Fibroblast of lung (primary cell): Measurements from ENCODE around the gene ARAP2. TPM values are rescaled to one million over a fixed set of nuclear protein-coding genes. Genes with fewer than 3 reads are reported as not detected.
A peak's percentile ranks its signal among the peaks of the same experiment; 100 is the strongest.

Experiments
- DNase-seq, 2 donors: peaks; one replicate each; pipeline versions ENCODE4 v3.0.0 to v3.0.0-alpha.2; 2010; ENCODE audit warnings: low read depth in 2 of 2
- H2AFZ ChIP-seq: 2 replicates; pipeline ENCODE4 v1.5.1; 2012; ENCODE audit warnings: low read length, control low read depth, inconsistent platforms
- H3K27ac ChIP-seq: 2 replicates; pipeline ENCODE4 v1.5.1; 2011; ENCODE audit warnings: low read length, control low read depth; ENCODE audit not compliant: insufficient read depth
- H3K27me3 ChIP-seq: 2 replicates; pipeline ENCODE4 v1.5.1; 2011; ENCODE audit warnings: mild to moderate bottlenecking, low read length; ENCODE audit not compliant: control insufficient read depth, insufficient read depth
- H3K36me3 ChIP-seq: 2 replicates; pipeline ENCODE4 v1.5.1; 2011; ENCODE audit warnings: low read length; ENCODE audit not compliant: control insufficient read depth, insufficient read depth
- H3K4me1 ChIP-seq: 2 replicates; pipeline ENCODE4 v1.5.1; 2011; ENCODE audit warnings: low read length; ENCODE audit not compliant: control insufficient read depth, insufficient read depth; ENCODE audit errors: extremely low read depth
- H3K4me2 ChIP-seq: 2 replicates; pipeline ENCODE4 v1.5.1; 2011; ENCODE audit warnings: low read length, control low read depth; ENCODE audit not compliant: insufficient read depth; ENCODE audit errors: extremely low read depth
- H3K4me3 ChIP-seq, 4 experiments: fragments of 200-600 bp in 1 of 4; sonication (generic) in 1 of 4; replicated peaks in 1 of 4; 2 replicates each; pipeline ENCODE4 v1.5.1; 2011 to 2016; ENCODE audit warnings: low read length in 4 of 4, low read depth in 3 of 4, mild to moderate bottlenecking in 3 of 4, control low read depth in 2 of 4, inconsistent platforms in 1 of 4, mixed read lengths in 1 of 4; ENCODE audit not compliant: insufficient read depth in 1 of 4; ENCODE audit errors: control extremely low read depth in 1 of 4
- H3K79me2 ChIP-seq: 2 replicates; pipeline ENCODE4 v1.5.1; 2012; ENCODE audit warnings: mild to moderate bottlenecking, low read length, inconsistent platforms; ENCODE audit not compliant: control insufficient read depth, insufficient read depth
- H3K9ac ChIP-seq: 2 replicates; pipeline ENCODE4 v1.5.1; 2011; ENCODE audit warnings: mild to moderate bottlenecking, low read length, control low read depth; ENCODE audit not compliant: insufficient read depth
- H3K9me3 ChIP-seq: 2 replicates; pipeline ENCODE4 v1.5.1; 2012; ENCODE audit warnings: low read depth, low read length; ENCODE audit not compliant: control insufficient read depth, insufficient read depth
- H4K20me1 ChIP-seq: 2 replicates; pipeline ENCODE4 v1.5.1; 2011; ENCODE audit warnings: low read length; ENCODE audit not compliant: control insufficient read depth, insufficient read depth; ENCODE audit errors: extremely low read depth
- EZH2 ChIP-seq: IDR thresholded peaks from 2 replicates; pipeline ENCODE4 v1.5.1; 2012; ENCODE audit warnings: low read length, control low read depth, mild to moderate bottlenecking; ENCODE audit errors: missing control alignments
- polyA minus RNA-seq: library from RNA; depleted of rRNA, polyadenylated mRNA; stranded (reverse); fragments of >200 nt; gene quantifications from 2 replicates; pipeline ENCODE4 v1.2.3, GENCODE V29; 2011; ENCODE audit warnings: low replicate concordance
- polyA plus RNA-seq, 2 donors: library from polyadenylated mRNA; depleted of rRNA in 1 of 2; stranded (reverse) in 1 of 2; unstranded in 1 of 2; fragments of >200 nt; gene quantifications; 2 replicates each; pipeline ENCODE4 v1.2.1, GENCODE V29; 2011 to 2012; ENCODE audit warnings: missing spikeins in 1 of 2
- total RNA-seq: library from RNA; depleted of rRNA; stranded (reverse); fragments of >200 nt; gene quantifications from 2 replicates; pipeline ENCODE4 v1.2.1, GENCODE V29; 2014
- TF ChIP-seq, protein P1 (sequence below), 2 donors: IDR thresholded peaks in 1 of 2; conservative IDR thresholded peaks in 1 of 2; 1 replicate in 1 of 2; 2 replicates in 1 of 2; pipeline ENCODE4 v1.5.1; 2011 to 2012; ENCODE audit warnings: low read length in 2 of 2, control low read depth in 1 of 2, inconsistent platforms in 1 of 2, low read depth in 1 of 2, mild to moderate bottlenecking in 1 of 2

The ARAP2 gene, protein sequence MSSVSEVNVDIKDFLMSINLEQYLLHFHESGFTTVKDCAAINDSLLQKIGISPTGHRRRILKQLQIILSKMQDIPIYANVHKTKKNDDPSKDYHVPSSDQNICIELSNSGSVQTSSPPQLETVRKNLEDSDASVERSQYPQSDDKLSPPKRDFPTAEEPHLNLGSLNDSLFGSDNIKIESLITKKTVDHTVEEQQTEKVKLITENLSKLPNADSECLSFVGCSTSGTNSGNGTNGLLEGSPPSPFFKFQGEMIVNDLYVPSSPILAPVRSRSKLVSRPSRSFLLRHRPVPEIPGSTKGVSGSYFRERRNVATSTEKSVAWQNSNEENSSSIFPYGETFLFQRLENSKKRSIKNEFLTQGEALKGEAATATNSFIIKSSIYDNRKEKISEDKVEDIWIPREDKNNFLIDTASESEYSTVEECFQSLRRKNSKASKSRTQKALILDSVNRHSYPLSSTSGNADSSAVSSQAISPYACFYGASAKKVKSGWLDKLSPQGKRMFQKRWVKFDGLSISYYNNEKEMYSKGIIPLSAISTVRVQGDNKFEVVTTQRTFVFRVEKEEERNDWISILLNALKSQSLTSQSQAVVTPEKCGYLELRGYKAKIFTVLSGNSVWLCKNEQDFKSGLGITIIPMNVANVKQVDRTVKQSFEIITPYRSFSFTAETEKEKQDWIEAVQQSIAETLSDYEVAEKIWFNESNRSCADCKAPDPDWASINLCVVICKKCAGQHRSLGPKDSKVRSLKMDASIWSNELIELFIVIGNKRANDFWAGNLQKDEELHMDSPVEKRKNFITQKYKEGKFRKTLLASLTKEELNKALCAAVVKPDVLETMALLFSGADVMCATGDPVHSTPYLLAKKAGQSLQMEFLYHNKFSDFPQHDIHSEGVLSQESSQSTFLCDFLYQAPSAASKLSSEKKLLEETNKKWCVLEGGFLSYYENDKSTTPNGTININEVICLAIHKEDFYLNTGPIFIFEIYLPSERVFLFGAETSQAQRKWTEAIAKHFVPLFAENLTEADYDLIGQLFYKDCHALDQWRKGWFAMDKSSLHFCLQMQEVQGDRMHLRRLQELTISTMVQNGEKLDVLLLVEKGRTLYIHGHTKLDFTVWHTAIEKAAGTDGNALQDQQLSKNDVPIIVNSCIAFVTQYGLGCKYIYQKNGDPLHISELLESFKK (N-terminal part only)
- total RNA-seq (2.3 and 3.0 TPM in 2 replicates), polyA plus RNA-seq (0.05 and 0.11 TPM in 2 replicates), polyA minus RNA-seq (not detected in 2 replicates)
- 0.03 TPM in 1 of 2 replicates, not detected in the other for polyA plus RNA-seq (2012)

DNA sequence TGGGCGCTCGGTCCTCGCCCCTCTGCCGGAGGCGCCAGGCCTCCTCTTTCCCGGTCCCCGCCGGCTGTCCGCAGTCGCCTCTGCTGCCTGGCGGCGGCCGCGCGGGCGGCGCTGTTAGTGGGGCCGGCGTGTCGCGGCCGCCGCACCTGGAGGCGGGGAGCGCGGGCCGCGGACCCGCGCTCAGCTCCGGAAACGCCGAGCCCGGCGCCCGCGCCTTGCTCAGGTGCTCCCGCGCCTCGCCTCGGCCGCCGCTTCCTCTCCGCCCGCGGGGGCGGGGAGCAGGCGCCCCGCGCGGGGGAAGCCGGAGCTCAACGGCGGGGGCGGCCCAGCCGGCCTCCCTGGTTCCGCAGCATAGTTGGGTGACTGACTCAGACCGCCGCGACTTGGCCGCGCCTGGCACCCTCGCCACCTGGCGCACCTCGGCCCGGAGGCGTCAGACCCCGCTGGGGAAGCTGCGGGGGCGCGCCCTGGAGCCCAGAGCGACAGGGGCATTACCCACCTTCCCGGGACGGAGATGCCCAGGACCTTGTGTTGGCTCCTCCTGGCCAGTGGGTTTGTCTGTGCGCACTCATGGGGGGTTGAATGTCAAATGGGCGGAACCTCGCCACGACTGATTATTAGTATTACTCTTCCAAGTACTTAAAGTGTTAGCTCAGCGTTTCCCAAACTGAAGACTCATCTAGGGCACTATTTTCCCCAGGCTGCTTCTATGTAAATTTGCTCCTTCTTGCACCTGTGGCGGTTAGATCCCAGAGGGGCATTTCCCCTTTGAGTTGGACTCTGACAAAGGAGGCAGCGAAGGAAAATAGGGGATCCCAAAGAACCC, at the start of gene ARAP2:
Gene ARAP2 (minus strand): TSS at position 258 of the 826 bp plus-strand sequence. CDS start 15,028 bp downstream, outside the sequence.
- Histone ChIP-seq H2AFZ (no peak within 1 kb of the TSS), H3K4me2 (peak within 1 kb of the TSS; percentile 35), H4K20me1 (no peaks in the 10 kb centered on the region), H3K4me1 (no peaks in the 10 kb centered on the region), H3K79me2 (no peaks in the 10 kb centered on the region), H3K27ac (no peak within 1 kb of the TSS), H3K9ac (no peak within 1 kb of the TSS), H3K36me3 (no peaks in the 10 kb centered on the region), H3K9me3 (no peaks in the 10 kb centered on the region), H3K4me3 (peak within 1 kb of the TSS in 3 of 4 experiments; percentile 16 to 64 (median 51)), H3K27me3 (no peaks in the 10 kb centered on the region)
- TF ChIP-seq, protein P1, sequence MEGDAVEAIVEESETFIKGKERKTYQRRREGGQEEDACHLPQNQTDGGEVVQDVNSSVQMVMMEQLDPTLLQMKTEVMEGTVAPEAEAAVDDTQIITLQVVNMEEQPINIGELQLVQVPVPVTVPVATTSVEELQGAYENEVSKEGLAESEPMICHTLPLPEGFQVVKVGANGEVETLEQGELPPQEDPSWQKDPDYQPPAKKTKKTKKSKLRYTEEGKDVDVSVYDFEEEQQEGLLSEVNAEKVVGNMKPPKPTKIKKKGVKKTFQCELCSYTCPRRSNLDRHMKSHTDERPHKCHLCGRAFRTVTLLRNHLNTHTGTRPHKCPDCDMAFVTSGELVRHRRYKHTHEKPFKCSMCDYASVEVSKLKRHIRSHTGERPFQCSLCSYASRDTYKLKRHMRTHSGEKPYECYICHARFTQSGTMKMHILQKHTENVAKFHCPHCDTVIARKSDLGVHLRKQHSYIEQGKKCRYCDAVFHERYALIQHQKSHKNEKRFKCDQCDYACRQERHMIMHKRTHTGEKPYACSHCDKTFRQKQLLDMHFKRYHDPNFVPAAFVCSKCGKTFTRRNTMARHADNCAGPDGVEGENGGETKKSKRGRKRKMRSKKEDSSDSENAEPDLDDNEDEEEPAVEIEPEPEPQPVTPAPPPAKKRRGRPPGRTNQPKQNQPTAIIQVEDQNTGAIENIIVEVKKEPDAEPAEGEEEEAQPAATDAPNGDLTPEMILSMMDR (conservative IDR thresholded peaks at IDR 0.05 in 1 of 2, IDR thresholded peaks at IDR 0.05 in 1 of 2; ENCODE audit: low read depth in 1 of 2, low read length in 2 of 2), result no peak
- no peak for TF ChIP-seq EZH2
- peak; percentile 12 to 68 for DNase-seq

DNA sequence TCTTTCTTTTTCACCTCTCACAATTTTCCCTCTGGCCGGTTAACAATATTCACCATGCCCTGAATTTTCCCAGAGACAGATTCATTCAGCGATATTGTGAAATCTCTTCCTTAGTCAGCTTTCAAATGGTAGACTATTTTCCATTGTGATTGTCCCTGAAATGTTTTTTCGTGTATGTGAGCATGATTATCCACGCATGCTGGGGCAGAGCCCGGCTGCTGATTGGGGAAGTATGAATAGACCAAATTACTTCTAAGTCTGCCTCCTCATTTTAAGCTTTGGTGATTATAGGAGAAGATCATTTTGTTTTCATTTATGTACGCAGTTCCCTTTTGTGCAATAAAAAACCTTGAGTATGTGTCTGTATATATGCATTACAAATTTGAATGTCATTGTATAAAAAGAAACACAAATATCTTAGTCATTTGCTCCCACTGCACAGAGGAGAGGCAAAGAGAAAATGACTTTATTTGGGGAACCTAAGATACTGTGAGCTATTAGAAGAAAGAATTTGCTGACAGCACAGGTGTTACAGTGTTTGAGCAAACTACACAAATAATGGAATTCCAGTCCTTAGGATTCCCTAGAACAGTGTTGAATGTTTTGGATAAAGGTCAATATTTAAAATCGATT, 48.4 kb upstream of the ARAP2 start:
- H3K27me3 ChIP-seq, result no peaks in the 10 kb centered on the region
- no peak overlapping the region for H2AFZ ChIP-seq
- DNase-seq, result peak in 1 of 2 donors; percentile 40
- no peaks in the 10 kb centered on the region for H3K9me3 ChIP-seq
- H3K4me2 ChIP-seq, result no peak overlapping the region
- H3K79me2 ChIP-seq, result no peaks in the 10 kb centered on the region
- no peak overlapping the region for H3K9ac ChIP-seq
- TF ChIP-seq, protein P1 (conservative IDR thresholded peaks at IDR 0.05 in 1 of 2, IDR thresholded peaks at IDR 0.05 in 1 of 2; ENCODE audit: low read depth in 1 of 2, low read length in 2 of 2), result no peak
- TF ChIP-seq EZH2, result no peak
- H3K36me3 ChIP-seq, result no peaks in the 10 kb centered on the region
- H3K4me1 ChIP-seq, result no peaks in the 10 kb centered on the region
- no peaks in the 10 kb centered on the region for H4K20me1 ChIP-seq
- no peak overlapping the region for H3K4me3 ChIP-seq
- no peak overlapping the region for H3K27ac ChIP-seq
